ENCODE results near the gene IFI35. TPM values are rescaled to one million over a fixed set of nuclear protein-coding genes. Genes with fewer than 3 reads are reported as not detected.

The IFI35 gene
- polyA plus RNA-seq, 2 donors: 7.4 to 9.0 TPM

DNA sequence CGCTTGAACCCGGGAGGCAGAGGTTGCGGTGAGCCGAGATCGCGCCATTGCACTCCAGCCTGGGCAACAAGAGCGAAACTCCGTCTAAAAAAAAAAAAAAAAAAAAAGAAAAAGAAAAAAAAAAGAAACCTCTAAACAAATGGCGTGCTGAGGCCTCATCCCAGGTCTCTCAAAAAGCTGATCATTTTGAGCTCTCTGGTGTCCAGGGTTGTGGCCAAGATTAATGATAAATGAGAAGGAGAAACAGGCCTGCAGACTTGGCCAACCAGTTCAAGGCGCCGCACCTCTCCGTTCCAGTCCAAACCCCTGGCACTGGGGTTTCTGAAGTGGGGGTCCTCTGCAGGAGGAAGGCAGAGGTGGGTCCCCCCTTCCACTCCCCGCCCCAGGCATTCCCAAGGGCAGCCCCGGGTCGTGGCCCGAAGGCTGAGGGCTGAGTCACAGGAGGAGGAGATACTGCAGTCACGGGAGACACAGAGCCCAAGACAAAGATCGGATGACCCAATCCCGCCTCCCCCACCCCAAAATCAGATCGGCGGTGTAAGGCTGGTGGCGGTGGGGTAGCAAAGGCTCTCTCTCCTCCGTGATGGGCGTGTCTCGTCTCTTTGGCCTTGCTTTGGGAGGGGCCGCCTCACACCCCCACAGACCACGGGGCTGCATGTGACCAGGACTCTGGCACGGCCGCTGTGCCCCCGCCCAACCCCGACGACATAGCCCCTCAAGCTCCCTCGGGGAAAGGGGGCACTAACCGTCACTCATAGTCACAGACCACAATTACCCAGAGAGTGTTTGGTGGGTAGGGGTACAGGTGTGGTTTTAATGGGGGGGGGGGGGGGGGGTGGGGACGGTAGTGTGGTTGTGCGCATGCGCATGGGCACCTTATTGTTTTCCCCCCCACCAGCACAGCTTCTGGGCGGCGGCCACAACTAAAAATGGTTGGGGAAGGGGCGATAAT, 14.5 kb downstream of the IFI35 start:
- H3K9me3 ChIP-seq (ENCODE audit: control insufficient read depth in 2 of 2, insufficient read depth in 1 of 2, low read depth in 1 of 2, low read length in 1 of 2): no peaks in the 10 kb centered on the region
- H3K27ac ChIP-seq (ENCODE audit: low read depth in 2 of 2, low read length in 1 of 2): peak overlapping the region; percentile 88 to 92
- 15 to 19% methylated on average over 34 to 39 of the region's 40 CpGs for WGBS, 2 donors
- no peaks in the 10 kb centered on the region for H3K27me3 ChIP-seq (ENCODE audit: control insufficient read depth in 1 of 2, insufficient read depth in 2 of 2, low read length in 2 of 2)
- H3K4me3 ChIP-seq (ENCODE audit: low read depth in 1 of 2, low read length in 2 of 2): peak overlapping the region; percentile 83 to 97
- peaks cover 2 to 11% of the 10 kb centered on the region in 2 donors for H3K4me1 ChIP-seq (ENCODE audit: control insufficient read depth in 2 of 2, insufficient read depth in 2 of 2, low read length in 1 of 2)
- peaks cover 0 to 17% of the 10 kb centered on the region in 2 donors for H3K36me3 ChIP-seq (ENCODE audit: control insufficient read depth in 2 of 2, insufficient read depth in 2 of 2, low read length in 1 of 2)

DNA sequence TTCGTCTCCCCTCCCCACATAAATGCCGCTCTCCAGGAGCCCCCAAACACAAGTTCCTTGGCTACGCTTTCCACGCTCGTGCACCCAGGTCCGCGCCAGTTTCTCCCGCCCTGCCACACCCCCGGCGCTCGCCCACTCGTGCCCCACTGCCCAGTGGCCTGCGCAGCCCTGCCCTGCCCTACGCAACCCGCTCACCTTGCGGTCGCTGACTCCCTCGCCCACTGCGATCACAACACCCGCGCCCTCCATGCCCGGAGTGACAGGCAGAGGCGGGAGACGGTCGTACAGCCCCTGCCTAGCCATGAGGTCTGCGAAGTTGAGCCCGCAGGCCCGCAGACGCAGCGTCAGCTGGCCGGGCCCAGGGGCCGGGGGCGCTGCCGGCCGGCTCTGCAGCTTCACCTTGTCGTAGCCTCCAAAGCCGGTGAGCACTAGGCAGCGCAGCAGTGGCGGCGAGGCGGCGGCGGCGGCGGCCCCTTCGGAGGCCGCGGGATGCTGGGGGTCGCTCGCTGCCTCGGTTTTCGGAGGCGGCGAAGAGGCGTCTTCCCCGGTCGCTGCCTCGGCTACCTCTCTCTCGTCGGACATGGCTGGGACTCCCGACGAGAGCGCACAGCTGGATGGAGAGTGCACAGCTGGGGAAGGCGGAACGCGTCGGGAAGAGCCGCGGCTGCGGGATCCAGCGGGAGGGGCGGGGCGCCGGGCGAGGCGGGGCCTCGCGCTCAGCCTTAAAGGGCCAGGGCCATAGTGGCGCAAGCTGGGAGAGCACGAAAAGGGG, 15.3 kb downstream of the IFI35 start, which contains the start of gene VAT1:
TSS of gene VAT1 (minus strand) at position 645 of the 772 bp plus-strand sequence. CDS start at position 582, 63 bp downstream.
- peak within 1 kb of the TSS; percentile 88 to 92 for H3K27ac ChIP-seq (ENCODE audit: low read depth in 2 of 2, low read length in 1 of 2)
- 0 to 1% methylated on average over 75 to 80 of the region's 80 CpGs for WGBS, 2 donors
- H3K4me3 ChIP-seq (ENCODE audit: low read depth in 1 of 2, low read length in 2 of 2): peak within 1 kb of the TSS; percentile 83 to 97
- no peaks in the 10 kb centered on the region for H3K27me3 ChIP-seq (ENCODE audit: control insufficient read depth in 1 of 2, insufficient read depth in 2 of 2, low read length in 2 of 2)
- no peaks in the 10 kb centered on the region for H3K9me3 ChIP-seq (ENCODE audit: control insufficient read depth in 2 of 2, insufficient read depth in 1 of 2, low read depth in 1 of 2, low read length in 1 of 2)
- peaks cover 2 to 11% of the 10 kb centered on the region in 2 donors for H3K4me1 ChIP-seq (ENCODE audit: control insufficient read depth in 2 of 2, insufficient read depth in 2 of 2, low read length in 1 of 2)
- peaks cover 0 to 11% of the 10 kb centered on the region in 2 donors for H3K36me3 ChIP-seq (ENCODE audit: control insufficient read depth in 2 of 2, insufficient read depth in 2 of 2, low read length in 1 of 2)

DNA sequence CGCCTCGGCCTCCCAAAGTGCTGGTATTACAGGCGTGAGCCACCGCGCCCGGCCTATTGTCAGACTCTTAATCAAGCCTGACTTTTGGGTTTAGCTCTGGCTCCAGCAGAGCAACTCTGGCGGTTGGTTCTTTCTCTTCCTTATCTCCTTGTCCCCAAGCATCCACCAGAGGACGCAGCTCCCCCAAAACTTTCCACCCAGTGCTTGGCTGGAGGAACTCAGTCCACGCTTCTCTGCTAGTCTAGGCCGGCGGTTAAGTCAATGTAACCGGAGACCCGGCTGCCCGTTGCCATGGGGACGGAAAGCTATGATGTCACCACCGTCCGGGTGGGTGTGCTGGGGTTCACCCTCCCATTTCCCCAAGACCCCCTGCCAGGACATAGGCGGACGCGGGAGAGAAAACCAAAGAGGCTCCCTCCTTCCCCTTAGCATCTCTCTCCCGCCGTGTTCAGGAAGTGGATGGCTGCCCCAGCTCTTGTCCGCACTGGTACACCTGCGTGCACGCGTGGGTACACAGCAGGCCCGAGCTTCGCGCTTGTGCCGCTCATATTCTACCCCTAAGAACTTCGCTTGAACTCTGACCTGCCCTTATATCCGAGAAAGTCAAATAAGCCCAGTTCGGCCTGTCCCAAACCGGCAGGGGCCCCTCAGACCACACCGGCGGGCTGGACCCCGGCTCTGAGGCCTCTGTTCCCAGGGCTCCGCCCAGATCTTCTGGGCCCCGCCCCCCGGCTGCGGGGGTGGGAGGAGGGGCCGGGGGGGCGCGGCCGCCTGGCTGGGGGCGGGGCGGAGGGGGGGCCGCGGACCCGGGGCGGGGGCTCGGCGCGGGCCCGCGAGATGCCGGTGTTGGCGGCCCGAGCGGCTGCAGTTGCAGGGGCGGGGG, 18.1 kb downstream of the IFI35 start, which contains the start of gene RND2:
TSS of gene RND2 (plus strand) at position 825 of the 883 bp plus-strand sequence. CDS start 117 bp downstream, outside the sequence.
- 0 to 1% methylated on average over 49 to 61 of the region's 61 CpGs for WGBS, 2 donors
- peak within 1 kb of the TSS; percentile 57 to 62 for H3K27ac ChIP-seq (ENCODE audit: low read depth in 2 of 2, low read length in 1 of 2)
- no peaks in the 10 kb centered on the region for H3K27me3 ChIP-seq (ENCODE audit: control insufficient read depth in 1 of 2, insufficient read depth in 2 of 2, low read length in 2 of 2)
- peak within 1 kb of the TSS; percentile 39 to 40 for H3K4me3 ChIP-seq (ENCODE audit: low read depth in 1 of 2, low read length in 2 of 2)
- no peaks in the 10 kb centered on the region for H3K9me3 ChIP-seq (ENCODE audit: control insufficient read depth in 2 of 2, insufficient read depth in 1 of 2, low read depth in 1 of 2, low read length in 1 of 2)
- H3K4me1 ChIP-seq (ENCODE audit: control insufficient read depth in 2 of 2, insufficient read depth in 2 of 2, low read length in 1 of 2): peaks cover 0 to 5% of the 10 kb centered on the region in 2 donors
- H3K36me3 ChIP-seq (ENCODE audit: control insufficient read depth in 2 of 2, insufficient read depth in 2 of 2, low read length in 1 of 2): peaks cover 0 to 2% of the 10 kb centered on the region in 2 donors

DNA sequence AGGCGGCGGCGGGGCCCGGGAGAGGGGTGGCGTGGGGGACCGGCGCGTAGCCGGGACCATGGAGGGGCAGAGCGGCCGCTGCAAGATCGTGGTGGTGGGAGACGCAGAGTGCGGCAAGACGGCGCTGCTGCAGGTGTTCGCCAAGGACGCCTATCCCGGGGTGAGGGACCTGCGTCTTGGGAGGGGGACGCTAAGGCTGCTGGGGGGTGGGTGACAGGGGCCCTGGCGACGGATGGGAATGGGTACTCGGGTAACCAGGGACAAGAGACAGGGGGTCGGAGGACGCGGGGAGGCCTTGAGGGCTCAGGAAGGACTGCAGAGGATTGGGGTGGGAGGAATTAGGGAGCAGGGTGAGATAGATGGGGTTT, 18.7 kb downstream of the IFI35 start:
- WGBS, 2 donors: 7% methylated on average over 20 to 27 of the region's 27 CpGs
- Histone ChIP-seq H3K27ac (ENCODE audit: low read depth in 2 of 2, low read length in 1 of 2) (peak overlapping the region in 1 of 2 donors; percentile 5), H3K4me3 (ENCODE audit: low read depth in 1 of 2, low read length in 2 of 2) (peak overlapping the region; percentile 33 to 40), H3K27me3 (ENCODE audit: control insufficient read depth in 1 of 2, insufficient read depth in 2 of 2, low read length in 2 of 2) (no peaks in the 10 kb centered on the region), H3K9me3 (ENCODE audit: control insufficient read depth in 2 of 2, insufficient read depth in 1 of 2, low read depth in 1 of 2, low read length in 1 of 2) (no peaks in the 10 kb centered on the region), H3K36me3 (ENCODE audit: control insufficient read depth in 2 of 2, insufficient read depth in 2 of 2, low read length in 1 of 2) (no peaks in the 10 kb centered on the region), H3K4me1 (ENCODE audit: control insufficient read depth in 2 of 2, insufficient read depth in 2 of 2, low read length in 1 of 2) (peaks cover 0 to 2% of the 10 kb centered on the region in 2 donors)

DNA sequence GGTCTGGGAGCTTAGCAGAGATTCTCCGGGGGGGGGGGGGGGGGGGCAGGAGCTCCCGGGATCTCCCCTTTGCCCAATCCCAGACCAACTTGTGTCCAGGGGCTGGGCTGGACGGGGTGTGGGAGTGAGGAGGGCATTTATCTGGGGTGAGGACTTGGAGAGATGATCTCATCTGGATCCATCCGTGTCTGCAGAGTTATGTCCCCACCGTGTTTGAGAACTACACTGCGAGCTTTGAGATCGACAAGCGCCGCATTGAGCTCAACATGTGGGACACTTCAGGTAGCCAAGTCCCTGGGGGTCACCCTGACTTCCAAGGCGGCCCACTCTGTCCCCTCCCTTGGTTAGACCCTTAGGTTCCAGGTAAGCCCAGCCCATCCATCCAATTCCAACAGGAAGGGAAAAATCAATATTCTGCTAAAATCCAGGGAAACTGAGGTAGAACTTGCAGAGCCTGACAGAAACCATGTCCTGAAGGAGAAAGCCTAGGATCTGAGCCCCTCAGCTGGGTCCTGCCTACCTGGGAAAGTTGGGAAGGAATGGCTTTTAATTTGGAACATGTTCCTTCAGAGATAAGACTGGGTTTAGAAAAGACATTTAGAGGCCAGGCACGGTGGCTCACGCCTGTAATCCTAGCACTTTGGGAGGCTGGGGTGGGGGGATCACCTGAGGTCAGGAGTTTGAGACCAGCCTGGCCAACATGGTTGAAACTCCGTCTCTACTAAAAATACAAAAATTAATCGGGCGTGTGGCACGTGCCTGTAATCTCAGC, 19.4 kb downstream of the IFI35 start:
- WGBS, 2 donors: 62 to 76% methylated on average over 14 to 16 of the region's 16 CpGs

DNA sequence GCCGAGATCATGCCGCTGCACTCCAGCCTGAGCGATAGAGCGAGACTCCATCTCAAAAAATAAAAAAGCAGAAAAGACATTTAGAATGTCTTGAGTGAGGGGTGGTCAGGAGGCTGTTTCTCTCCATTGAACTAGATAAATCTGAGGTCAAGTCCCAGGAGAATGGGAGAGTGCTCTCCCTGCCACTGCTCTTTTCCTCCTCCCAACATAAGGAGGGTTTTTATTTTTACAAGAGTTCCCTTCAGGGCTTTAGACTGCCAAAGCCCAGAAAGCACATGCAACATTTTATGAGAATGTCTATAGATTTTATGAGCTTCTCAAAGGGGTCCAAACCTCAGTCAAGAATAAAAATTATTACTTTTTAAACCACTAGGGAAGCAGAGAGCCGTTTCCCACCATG, 20.0 kb downstream of the IFI35 start:
- WGBS, 2 donors: 77 to 78% methylated on average over 5 of the region's 5 CpGs

More for the DNA sequence above, 19.4 kb downstream of the IFI35 start:
- Histone ChIP-seq H3K9me3 (ENCODE audit: control insufficient read depth in 2 of 2, insufficient read depth in 1 of 2, low read depth in 1 of 2, low read length in 1 of 2) (no peaks in the 10 kb centered on the region), H3K4me1 (ENCODE audit: control insufficient read depth in 2 of 2, insufficient read depth in 2 of 2, low read length in 1 of 2) (peaks cover 0 to 2% of the 10 kb centered on the region in 2 donors), H3K27ac (ENCODE audit: low read depth in 2 of 2, low read length in 1 of 2) (no peak overlapping the region), H3K27me3 (ENCODE audit: control insufficient read depth in 1 of 2, insufficient read depth in 2 of 2, low read length in 2 of 2) (no peaks in the 10 kb centered on the region), H3K4me3 (ENCODE audit: low read depth in 1 of 2, low read length in 2 of 2) (no peak overlapping the region), H3K36me3 (ENCODE audit: control insufficient read depth in 2 of 2, insufficient read depth in 2 of 2, low read length in 1 of 2) (no peaks in the 10 kb centered on the region)

DNA sequence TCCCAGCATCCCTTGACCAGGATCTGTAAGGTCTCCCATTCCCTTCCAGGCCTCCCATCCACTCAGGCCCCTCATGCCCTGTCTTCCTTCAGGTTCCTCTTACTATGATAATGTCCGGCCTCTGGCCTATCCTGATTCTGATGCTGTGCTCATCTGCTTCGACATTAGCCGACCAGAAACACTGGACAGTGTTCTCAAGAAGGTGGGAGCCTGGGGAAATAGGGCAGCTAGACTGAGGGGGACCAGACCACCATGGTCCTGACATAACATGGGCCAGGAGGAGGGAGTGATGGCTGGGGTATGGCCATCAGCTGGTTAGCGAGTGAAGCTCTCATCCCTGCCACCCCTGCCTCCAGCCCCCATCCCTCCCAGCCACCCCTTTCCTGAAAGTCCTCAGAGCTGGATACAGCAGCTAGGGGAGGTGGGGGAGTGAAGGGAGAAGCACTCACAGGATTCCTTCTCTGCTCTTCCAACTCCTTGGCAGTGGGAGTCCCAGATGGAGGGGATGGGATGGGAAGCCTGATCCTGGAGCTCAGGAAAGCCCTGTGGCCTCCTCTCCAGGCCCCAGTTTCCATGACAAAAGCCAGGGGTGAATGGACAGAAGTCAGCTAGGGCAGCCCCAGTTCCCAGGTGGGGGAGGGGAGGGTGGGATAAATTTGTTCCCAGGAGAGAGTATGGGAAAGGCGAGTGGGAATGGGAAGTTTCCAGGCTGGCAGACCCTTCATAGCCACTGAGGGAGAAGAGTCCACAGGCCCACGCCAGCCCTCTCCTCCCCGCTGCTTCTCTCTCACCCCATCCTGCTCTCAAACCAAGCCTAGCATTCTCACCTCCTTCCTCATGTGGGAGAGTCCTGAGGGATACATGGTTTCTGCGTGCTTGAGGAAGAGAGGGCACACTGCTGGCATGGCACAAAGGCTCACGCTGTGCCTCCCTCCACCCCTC, 20.8 kb downstream of the IFI35 start:
- no peaks in the 10 kb centered on the region for H3K27me3 ChIP-seq (ENCODE audit: control insufficient read depth in 1 of 2, insufficient read depth in 2 of 2, low read length in 2 of 2)
- peaks cover 0 to 2% of the 10 kb centered on the region in 2 donors for H3K4me1 ChIP-seq (ENCODE audit: control insufficient read depth in 2 of 2, insufficient read depth in 2 of 2, low read length in 1 of 2)
- no peak overlapping the region for H3K27ac ChIP-seq (ENCODE audit: low read depth in 2 of 2, low read length in 1 of 2)
- no peaks in the 10 kb centered on the region for H3K36me3 ChIP-seq (ENCODE audit: control insufficient read depth in 2 of 2, insufficient read depth in 2 of 2, low read length in 1 of 2)
- no peak overlapping the region for H3K4me3 ChIP-seq (ENCODE audit: low read depth in 1 of 2, low read length in 2 of 2)
- no peaks in the 10 kb centered on the region for H3K9me3 ChIP-seq (ENCODE audit: control insufficient read depth in 2 of 2, insufficient read depth in 1 of 2, low read depth in 1 of 2, low read length in 1 of 2)
- 80% methylated on average over 8 to 9 of the region's 9 CpGs for WGBS, 2 donors

More for the DNA sequence above, 20.0 kb downstream of the IFI35 start:
- no peak overlapping the region for H3K4me3 ChIP-seq (ENCODE audit: low read depth in 1 of 2, low read length in 2 of 2)
- H3K4me1 ChIP-seq (ENCODE audit: control insufficient read depth in 2 of 2, insufficient read depth in 2 of 2, low read length in 1 of 2): peaks cover 0 to 2% of the 10 kb centered on the region in 2 donors
- H3K9me3 ChIP-seq (ENCODE audit: control insufficient read depth in 2 of 2, insufficient read depth in 1 of 2, low read depth in 1 of 2, low read length in 1 of 2): no peaks in the 10 kb centered on the region
- no peaks in the 10 kb centered on the region for H3K36me3 ChIP-seq (ENCODE audit: control insufficient read depth in 2 of 2, insufficient read depth in 2 of 2, low read length in 1 of 2)
- H3K27me3 ChIP-seq (ENCODE audit: control insufficient read depth in 1 of 2, insufficient read depth in 2 of 2, low read length in 2 of 2): no peaks in the 10 kb centered on the region
- H3K27ac ChIP-seq (ENCODE audit: low read depth in 2 of 2, low read length in 1 of 2): no peak overlapping the region
